Body of pancreas (tissue), 4 donors: ENCODE data around the gene NAA38. TPM values are rescaled to one million over a fixed set of nuclear protein-coding genes. Genes with fewer than 3 reads are reported as not detected.

Experiments used
- ATAC-seq: fragments of 150-250 bp; one replicate; pipeline ENCODE4 v1.9.1; 2016
- DNase-seq, 4 donors: peaks; one replicate each; pipeline ENCODE4 v3.0.0-alpha.2; 2019
- H3K27ac ChIP-seq, 4 donors: fragments of 200-600 bp; sonication (generic); 1 replicate in 3 of 4; 2 replicates in 1 of 4; pipeline versions ENCODE4 v1.5.1 to v1.6.1; 2016 to 2019; ENCODE audit warnings: mild to moderate bottlenecking in 1 of 4, mixed read lengths in 1 of 4, moderate library complexity in 1 of 4
- H3K27me3 ChIP-seq, 2 donors: fragments of 200-600 bp; sonication (generic); one replicate each; pipeline ENCODE4 v1.6.0; 2016; ENCODE audit warnings: mild to moderate bottlenecking in 1 of 2
- H3K36me3 ChIP-seq, 2 donors: fragments of 200-600 bp; sonication (generic); replicated peaks in 1 of 2; 2 replicates each; pipeline ENCODE4 v1.5.1; 2016; ENCODE audit warnings: low read depth in 2 of 2; ENCODE audit not compliant: insufficient read depth in 1 of 2
- H3K4me1 ChIP-seq: fragments of 200-600 bp; sonication (generic); one replicate; pipeline ENCODE4 v1.6.0; 2016
- H3K4me3 ChIP-seq, 2 donors: fragments of 200-600 bp; sonication (generic); 1 replicate in 1 of 2; 2 replicates in 1 of 2; pipeline ENCODE4 v1.5.1; 2016 to 2019
- H3K9me3 ChIP-seq, 3 donors: fragments of 200-600 bp; sonication (generic); 1 replicate in 2 of 3; 2 replicates in 1 of 3; pipeline ENCODE4 v1.5.1; 2016
- POLR2A ChIP-seq, 3 donors: fragments of 450-650 bp; IDR thresholded peaks; one replicate each; pipeline ENCODE4 v1.6.1; 2016; ENCODE audit warnings: antibody characterized with exemption in 3 of 3, mild to moderate bottlenecking in 2 of 3
- WGBS, 2 donors: methylation state at CpG; one replicate each; pipeline ENCODE4 v1.1.5; 2017; 5-methylcytosine and 5-hydroxymethylcytosine counted together
- intact Hi-C: fragments of 100-400 bp; cut with DNase I; formaldehyde crosslinking; loops from one replicate; pipeline ENCODE4 v1.15.1; 2023
- total RNA-seq, 2 donors: library from RNA; depleted of rRNA; stranded (reverse); fragments of >200 nt; gene quantifications; one replicate each; pipeline ENCODE4 v1.1.0, GENCODE V29; 2016
- TF ChIP-seq, protein P1 (sequence below), 7 experiments: fragments of 450-650 bp in 4 of 7; fragments of 200-600 bp in 3 of 7; sonication (generic) in 3 of 7; IDR thresholded peaks; one replicate each; pipeline ENCODE4 v1.5.1; 2016 to 2019; ENCODE audit warnings: antibody characterized with exemption in 7 of 7

Gene NAA38
- total RNA-seq, 2 donors from 2014 or later = 25.7 to 50.1 TPM

DNA sequence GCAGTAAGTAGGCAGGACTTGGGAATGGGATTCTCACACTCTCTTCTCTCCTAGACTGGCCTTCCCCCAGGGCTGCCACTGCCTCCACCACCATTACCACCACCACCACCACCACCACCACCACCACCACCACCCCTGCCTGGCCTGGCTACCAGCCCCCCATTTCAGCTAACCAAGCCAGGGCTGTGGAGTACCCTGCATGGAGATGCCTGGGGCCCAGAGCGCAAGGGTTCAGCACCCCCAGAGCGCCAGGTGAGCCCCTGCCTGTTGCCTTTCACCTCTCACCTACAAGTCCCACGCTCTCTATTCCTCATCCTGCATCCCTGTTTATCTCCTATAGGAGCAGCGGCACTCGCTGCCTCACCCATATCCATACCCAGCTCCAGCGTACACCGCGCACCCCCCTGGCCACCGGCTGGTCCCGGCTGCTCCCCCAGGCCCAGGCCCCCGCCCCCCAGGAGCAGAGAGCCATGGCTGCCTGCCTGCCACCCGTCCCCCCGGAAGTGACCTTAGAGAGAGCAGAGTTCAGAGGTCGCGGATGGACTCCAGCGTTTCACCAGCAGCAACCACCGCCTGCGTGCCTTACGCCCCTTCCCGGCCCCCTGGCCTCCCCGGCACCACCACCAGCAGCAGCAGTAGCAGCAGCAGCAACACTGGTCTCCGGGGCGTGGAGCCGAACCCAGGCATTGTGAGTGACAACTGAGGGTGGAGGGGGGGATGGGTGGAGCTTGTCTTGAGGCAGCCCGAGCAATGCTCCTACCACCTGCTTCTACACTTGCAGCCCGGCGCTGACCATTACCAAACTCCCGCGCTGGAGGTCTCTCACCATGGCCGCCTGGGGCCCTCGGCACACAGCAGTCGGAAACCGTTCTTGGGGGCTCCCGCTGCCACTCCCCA lies 10.3 kb downstream of the NAA38 start:
- Histone ChIP-seq H3K4me3 (no peak overlapping the region), H3K27ac (no peak overlapping the region), H3K36me3 (peaks cover 0 to 16% of the 10 kb centered on the region in 2 donors), H3K27me3 (no peaks in the 10 kb centered on the region), H3K4me1 (peaks cover 35% of the 10 kb centered on the region), H3K9me3 (no peaks in the 10 kb centered on the region)
- DNase-seq (peak in 1 of 4 donors; percentile 20), ATAC-seq (no peak)
- 83 to 84% methylated on average over 21 to 33 of the region's 34 CpGs for WGBS, 2 donors
- TF ChIP-seq POLR2A (IDR thresholded peaks at IDR 0.05) = no peak
- TF ChIP-seq, protein P1, sequence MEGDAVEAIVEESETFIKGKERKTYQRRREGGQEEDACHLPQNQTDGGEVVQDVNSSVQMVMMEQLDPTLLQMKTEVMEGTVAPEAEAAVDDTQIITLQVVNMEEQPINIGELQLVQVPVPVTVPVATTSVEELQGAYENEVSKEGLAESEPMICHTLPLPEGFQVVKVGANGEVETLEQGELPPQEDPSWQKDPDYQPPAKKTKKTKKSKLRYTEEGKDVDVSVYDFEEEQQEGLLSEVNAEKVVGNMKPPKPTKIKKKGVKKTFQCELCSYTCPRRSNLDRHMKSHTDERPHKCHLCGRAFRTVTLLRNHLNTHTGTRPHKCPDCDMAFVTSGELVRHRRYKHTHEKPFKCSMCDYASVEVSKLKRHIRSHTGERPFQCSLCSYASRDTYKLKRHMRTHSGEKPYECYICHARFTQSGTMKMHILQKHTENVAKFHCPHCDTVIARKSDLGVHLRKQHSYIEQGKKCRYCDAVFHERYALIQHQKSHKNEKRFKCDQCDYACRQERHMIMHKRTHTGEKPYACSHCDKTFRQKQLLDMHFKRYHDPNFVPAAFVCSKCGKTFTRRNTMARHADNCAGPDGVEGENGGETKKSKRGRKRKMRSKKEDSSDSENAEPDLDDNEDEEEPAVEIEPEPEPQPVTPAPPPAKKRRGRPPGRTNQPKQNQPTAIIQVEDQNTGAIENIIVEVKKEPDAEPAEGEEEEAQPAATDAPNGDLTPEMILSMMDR (IDR thresholded peaks at IDR 0.05) = no peak
- intact Hi-C loops = loop anchor here (5.0 kb wide), 1 partner anchor 105 kb away; no protein-coding TSS in a partner anchor

DNA sequence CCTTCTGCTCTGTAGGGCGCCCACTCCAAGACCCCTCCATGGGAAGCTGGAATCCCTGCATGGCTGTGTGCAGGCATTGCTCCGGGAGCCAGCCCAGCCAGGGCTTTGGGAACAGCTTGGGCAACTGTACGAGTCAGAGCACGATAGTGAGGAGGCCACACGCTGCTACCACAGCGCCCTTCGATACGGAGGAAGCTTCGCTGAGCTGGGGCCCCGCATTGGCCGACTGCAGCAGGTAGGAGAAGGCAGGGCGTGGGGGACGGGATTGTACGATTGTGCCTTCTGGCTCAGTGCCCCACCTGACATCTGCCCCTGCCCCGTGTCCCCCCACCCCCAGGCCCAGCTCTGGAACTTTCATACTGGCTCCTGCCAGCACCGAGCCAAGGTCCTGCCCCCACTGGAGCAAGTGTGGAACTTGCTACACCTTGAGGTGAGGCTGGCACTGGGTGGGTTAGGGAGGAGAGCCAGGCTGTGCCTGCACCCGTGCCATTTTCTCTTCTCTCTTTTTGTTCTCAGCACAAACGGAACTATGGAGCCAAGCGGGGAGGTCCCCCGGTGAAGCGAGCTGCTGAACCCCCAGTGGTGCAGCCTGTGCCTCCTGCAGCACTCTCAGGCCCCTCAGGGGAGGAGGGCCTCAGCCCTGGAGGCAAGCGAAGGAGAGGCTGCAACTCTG lies 11.2 kb downstream of the NAA38 start:
- TF ChIP-seq, protein P1 (IDR thresholded peaks at IDR 0.05) = no peak
- no peak for TF ChIP-seq POLR2A (IDR thresholded peaks at IDR 0.05)
- no peak for ATAC-seq
- H3K4me1 ChIP-seq = peaks cover 31% of the 10 kb centered on the region
- no peak overlapping the region for H3K27ac ChIP-seq
- H3K27me3 ChIP-seq = no peaks in the 10 kb centered on the region
- no peaks in the 10 kb centered on the region for H3K9me3 ChIP-seq
- peaks cover 0 to 16% of the 10 kb centered on the region in 2 donors for H3K36me3 ChIP-seq
- no peak overlapping the region for H3K4me3 ChIP-seq
- intact Hi-C loops = loop anchor here (5.0 kb wide), 1 partner anchor 104 kb away; no protein-coding TSS in a partner anchor
- DNase-seq = peak in 1 of 4 donors; percentile 14
- 80 to 85% methylated on average over 13 to 22 of the region's 22 CpGs for WGBS, 2 donors

GRCh38 chr17:7845359-7846062 lies 11.8 kb downstream of the NAA38 start:
- WGBS, 2 donors = 50 to 57% methylated on average over 9 to 15 of the region's 15 CpGs
- TF ChIP-seq, protein P1 (IDR thresholded peaks at IDR 0.05) = no peak
- TF ChIP-seq POLR2A (IDR thresholded peaks at IDR 0.05) = no peak
- DNase-seq (no peak), ATAC-seq (no peak)
- H3K27ac ChIP-seq = peak overlapping the region; percentile 95 to 100 (median 98)
- peaks cover 33% of the 10 kb centered on the region for H3K4me1 ChIP-seq
- no peaks in the 10 kb centered on the region for H3K9me3 ChIP-seq
- H3K36me3 ChIP-seq = peaks cover 0 to 16% of the 10 kb centered on the region in 2 donors
- intact Hi-C loops = loop anchor here (5.0 kb wide), 1 partner anchor 103 kb away; no protein-coding TSS in a partner anchor
- no peaks in the 10 kb centered on the region for H3K27me3 ChIP-seq
- no peak overlapping the region for H3K4me3 ChIP-seq

DNA sequence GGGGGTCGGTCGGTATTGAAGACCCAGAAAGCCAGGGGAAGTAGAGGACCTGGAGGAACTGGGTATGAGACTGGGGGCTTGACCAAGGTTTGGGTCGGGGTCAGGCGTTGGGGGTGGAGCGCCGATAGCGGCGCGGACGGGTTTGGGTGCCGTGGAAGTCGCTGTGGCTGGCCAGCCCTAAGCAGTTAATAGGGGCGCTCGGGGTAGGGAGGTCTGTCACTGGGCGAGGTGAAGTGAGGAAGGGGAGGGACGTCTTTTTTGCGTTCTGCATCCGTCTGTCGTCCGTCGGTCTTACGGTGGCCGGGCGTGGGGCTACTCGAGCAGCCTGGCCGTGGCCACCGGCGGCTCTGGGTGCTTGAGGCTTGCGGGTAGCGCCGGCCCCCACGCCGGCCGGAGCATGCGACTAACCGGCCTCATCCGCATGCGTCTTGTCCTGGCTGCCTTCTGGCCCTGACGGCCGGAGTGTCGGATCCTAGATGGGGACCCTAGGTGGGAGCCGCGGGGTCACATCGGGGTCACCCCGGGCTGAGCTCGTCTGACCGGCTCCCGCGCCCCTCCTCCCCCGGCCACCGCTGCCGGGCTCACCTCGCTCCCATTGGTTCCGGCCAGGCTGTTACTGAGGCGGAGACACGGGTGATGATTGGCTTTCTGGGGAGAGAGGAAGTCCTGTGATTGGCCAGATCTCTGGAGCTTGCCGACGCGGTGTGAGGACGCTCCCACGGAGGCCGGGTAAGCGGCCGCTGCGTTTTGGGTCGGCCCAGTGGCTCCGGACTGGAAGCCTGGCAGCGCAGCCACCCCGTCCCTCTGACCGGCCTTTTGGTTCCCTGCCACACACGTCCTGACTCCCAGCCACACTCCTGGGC lies 12.8 kb downstream of the NAA38 start:
- H3K27ac ChIP-seq = peak overlapping the region; percentile 95 to 100 (median 98)
- H3K4me1 ChIP-seq = peaks cover 39% of the 10 kb centered on the region

More for the DNA sequence above, 12.8 kb downstream of the NAA38 start:
- 0 to 1% methylated on average over 17 to 67 of the region's 71 CpGs for WGBS, 2 donors
- Histone ChIP-seq H3K4me3 (peak overlapping the region; percentile 38 to 88), H3K9me3 (no peaks in the 10 kb centered on the region), H3K27me3 (no peaks in the 10 kb centered on the region), H3K36me3 (peaks cover 0 to 13% of the 10 kb centered on the region in 2 donors)
- peak; percentile 63 to 83 (median 78) for TF ChIP-seq POLR2A (IDR thresholded peaks at IDR 0.05)
- TF ChIP-seq, protein P1 (IDR thresholded peaks at IDR 0.05) = no peak
- DNase-seq (peak; percentile 90 to 95 (median 92)), ATAC-seq (peak; percentile 69)
- intact Hi-C loops = loop anchor here (5.0 kb wide), 1 partner anchor 102 kb away; no protein-coding TSS in a partner anchor
